Endothelial cell of umbilical vein (primary cell): ENCODE data around the gene CORO7. TPM values are rescaled to one million over a fixed set of nuclear protein-coding genes. Genes with fewer than 3 reads are reported as not detected.

Experiments
- BruUV-seq: library from RNA; stranded (reverse); fragments of 400-500 nt; replicated peaks from 2 replicates; lab custom pipeline; 2021; lab: Mats Ljungman, UMichigan
- CTCF ChIA-PET: fragments of 300-600, 350-600 bp; sonication (Branson Sonifier 250); formaldehyde crosslinking; loops from one replicate; lab custom pipeline; 2021; ENCODE audit warnings: antibody characterized with exemption, inconsistent platforms; lab: Charles Lee
- POLR2A ChIA-PET: fragments of 300-600, 350-600 bp; sonication (Branson Sonifier 250); formaldehyde crosslinking; loops from one replicate; lab custom pipeline; 2021; ENCODE audit warnings: antibody characterized with exemption, inconsistent platforms; lab: Charles Lee
- DNase-seq: peaks from one replicate; pipeline ENCODE4 v3.0.0-alpha.2; 2011; ENCODE audit warnings: low read depth, low spot score
- FAIRE-seq: peaks from 2 replicates; lab custom pipeline; 2011; peaks lifted over from hg19 to GRCh38; lab: Jason Lieb, UNC
- H2AFZ ChIP-seq: 2 replicates; pipeline ENCODE4 v1.6.0; 2012; ENCODE audit warnings: low read depth, low read length, control low read depth, inconsistent platforms
- H3K27ac ChIP-seq: 2 replicates; pipeline ENCODE4 v1.5.1; 2011; ENCODE audit warnings: low read depth, mild to moderate bottlenecking, control low read depth, low read length, moderate library complexity; ENCODE audit not compliant: insufficient read depth
- H3K27me3 ChIP-seq, 2 experiments: 2 replicates each; pipeline versions ENCODE4 v1.6.0 to v1.6.1; 2011; ENCODE audit warnings: low read length in 2 of 2, mixed read lengths in 1 of 2; ENCODE audit not compliant: control insufficient read depth in 2 of 2, insufficient read depth in 2 of 2
- H3K36me3 ChIP-seq, 2 experiments: 2 replicates in 1 of 2; 3 replicates in 1 of 2; pipeline ENCODE4 v1.5.1; 2011; ENCODE audit warnings: low read length in 2 of 2, mild to moderate bottlenecking in 1 of 2, moderate library complexity in 1 of 2; ENCODE audit not compliant: control insufficient read depth in 2 of 2, insufficient read depth in 2 of 2; ENCODE audit errors: extremely low read depth in 1 of 2
- H3K4me1 ChIP-seq: 3 replicates; pipeline ENCODE4 v1.5.1; 2011; ENCODE audit warnings: mild to moderate bottlenecking, low read length; ENCODE audit not compliant: control insufficient read depth, insufficient read depth; ENCODE audit errors: extremely low read depth
- H3K4me2 ChIP-seq: 2 replicates; pipeline ENCODE4 v1.6.1; 2011; ENCODE audit warnings: low read length, control low read depth, mixed read lengths; ENCODE audit not compliant: insufficient read depth
- H3K4me3 ChIP-seq, 3 experiments: fragments of 200-600 bp in 1 of 3; sonication (generic), shearing (Covaris generic) in 1 of 3; replicated peaks in 1 of 3; 2 replicates each; pipeline ENCODE4 v1.5.1; 2011 to 2016; ENCODE audit warnings: control low read depth in 3 of 3, low read length in 3 of 3, mild to moderate bottlenecking in 2 of 3, inconsistent platforms in 1 of 3, low read depth in 1 of 3, moderate library complexity in 1 of 3; ENCODE audit not compliant: insufficient read depth in 1 of 3
- H3K79me2 ChIP-seq: 2 replicates; pipeline ENCODE4 v1.6.0; 2012; ENCODE audit warnings: low read length, inconsistent platforms; ENCODE audit not compliant: control insufficient read depth, insufficient read depth
- H3K9ac ChIP-seq: replicated peaks from 2 replicates; pipeline ENCODE3; 2011; ENCODE audit warnings: low read length, control low read depth; ENCODE audit not compliant: insufficient read depth; ENCODE audit errors: extremely low read depth
- H3K9me1 ChIP-seq: replicated peaks from 3 replicates; pipeline ENCODE4 v1.6.0; 2011; ENCODE audit warnings: mild to moderate bottlenecking, low read length; ENCODE audit not compliant: control insufficient read depth, insufficient read depth; ENCODE audit errors: extremely low read depth
- H3K9me3 ChIP-seq: replicated peaks from 2 replicates; pipeline ENCODE4 v1.5.1; 2012; ENCODE audit warnings: low read length, inconsistent platforms; ENCODE audit not compliant: control insufficient read depth, insufficient read depth
- H4K20me1 ChIP-seq: replicated peaks from 2 replicates; pipeline ENCODE3; 2011; ENCODE audit warnings: mild to moderate bottlenecking, low read length; ENCODE audit not compliant: control insufficient read depth, insufficient read depth; ENCODE audit errors: extremely low read depth
- EZH2 ChIP-seq: IDR thresholded peaks from 2 replicates; pipeline ENCODE4 v1.6.1; 2012; ENCODE audit warnings: borderline replicate concordance, low read depth, mild to moderate bottlenecking, moderate library complexity, low read length, inconsistent platforms; ENCODE audit not compliant: severe bottlenecking
- FOS ChIP-seq: IDR thresholded peaks from 2 replicates; pipeline ENCODE4 v1.6.1; 2011; ENCODE audit warnings: mild to moderate bottlenecking, low read length, moderate library complexity, borderline replicate concordance; ENCODE audit not compliant: insufficient read depth
- MYC ChIP-seq: IDR thresholded peaks from one replicate; pipeline ENCODE4 v1.6.1; 2011; ENCODE audit warnings: mild to moderate bottlenecking, low read depth, low read length
- POLR2A ChIP-seq: IDR thresholded peaks from 2 replicates; pipeline ENCODE4 v1.6.1; 2012; ENCODE audit warnings: low read depth, mild to moderate bottlenecking, control low read depth, low read length
- POLR2AphosphoS5 ChIP-seq: IDR thresholded peaks from 2 replicates; pipeline ENCODE4 v1.6.1; 2012; ENCODE audit warnings: low read depth, mild to moderate bottlenecking, control low read depth, low read length, moderate library complexity; ENCODE audit not compliant: insufficient read depth
- dilution Hi-C: fragments of 300-500 bp; cut with MboI; formaldehyde crosslinking; loops from one replicate; pipeline ENCODE4 v1.15.0; 2019; ENCODE audit warnings: low sequenced_read_pairs; ENCODE audit not compliant: extremely low pct_ligation_motif_present
- intact Hi-C: fragments of 100-400 bp; cut with micrococcal nuclease; formaldehyde crosslinking; loops from one replicate; pipeline ENCODE4 v1.10.0; 2022
- polyA plus RNA-seq, 4 experiments: library from polyadenylated mRNA; depleted of rRNA in 3 of 4; stranded (reverse) in 3 of 4; unstranded in 1 of 4; fragments of >200 nt; gene quantifications; 2 replicates each; pipeline versions ENCODE4 v1.2.1 to v1.2.3, GENCODE V29; 2011 to 2012; ENCODE audit warnings: missing spikeins in 1 of 4
- total RNA-seq: library from RNA; stranded (reverse); gene quantifications from 2 replicates; pipeline ENCODE4 v1.2.3, GENCODE V29; 2021
- TF ChIP-seq, protein P1 (sequence below): IDR thresholded peaks from 2 replicates; pipeline ENCODE4 v1.6.1; 2011; ENCODE audit not compliant: insufficient read depth, insufficient read length

Gene CORO7
- total and polyA plus RNA-seq, 2 donors (not counting 3 experiments of a cell fraction or from before 2014, with no cell fraction given), result 42.5 to 72.3 TPM

GRCh38 chr16:4425378-4426020 lies 9.1 kb upstream of the CORO7 start, which contains the start of gene DNAJA3:
Gene DNAJA3 (plus strand): TSS chr16:4425868. CDS start chr16:4425882, 14 bp downstream.
- dilution Hi-C loops, result no loop called here
- Histone ChIP-seq H3K9ac (peak within 1 kb of the TSS; percentile 94), H3K27ac (peak within 1 kb of the TSS; percentile 93), H3K27me3 (no peaks in the 10 kb centered on the region), H3K4me1 (peaks cover 16% of the 10 kb centered on the region), H3K4me2 (peak within 1 kb of the TSS; percentile 86), H2AFZ (peak within 1 kb of the TSS; percentile 88), H3K9me3 (no peaks in the 10 kb centered on the region), H3K9me1 (no peaks in the 10 kb centered on the region), H3K79me2 (peaks cover 36% of the 10 kb centered on the region), H4K20me1 (no peaks in the 10 kb centered on the region), H3K36me3 (peaks cover 0 to 2% of the 10 kb centered on the region in 2 experiments), H3K4me3 (peak within 1 kb of the TSS; percentile 64 to 84 (median 81))
- FAIRE-seq (peak; percentile 98), DNase-seq (peak; percentile 96)
- ChIA-PET CTCF (no interaction called here), POLR2A (no interaction called here)
- peak; percentile 95 for TF ChIP-seq POLR2AphosphoS5
- TF ChIP-seq, protein P1, sequence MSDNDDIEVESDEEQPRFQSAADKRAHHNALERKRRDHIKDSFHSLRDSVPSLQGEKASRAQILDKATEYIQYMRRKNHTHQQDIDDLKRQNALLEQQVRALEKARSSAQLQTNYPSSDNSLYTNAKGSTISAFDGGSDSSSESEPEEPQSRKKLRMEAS, result peak; percentile 76
- no peak for TF ChIP-seq FOS
- TF ChIP-seq POLR2A, result peak; percentile 93
- BruUV-seq, result TSS peak; percentile 84
- intact Hi-C loops, result loop anchor here (5.0 kb wide), 1 partner anchor 52 kb away; the partner anchor contains the start of gene HMOX2

DNA sequence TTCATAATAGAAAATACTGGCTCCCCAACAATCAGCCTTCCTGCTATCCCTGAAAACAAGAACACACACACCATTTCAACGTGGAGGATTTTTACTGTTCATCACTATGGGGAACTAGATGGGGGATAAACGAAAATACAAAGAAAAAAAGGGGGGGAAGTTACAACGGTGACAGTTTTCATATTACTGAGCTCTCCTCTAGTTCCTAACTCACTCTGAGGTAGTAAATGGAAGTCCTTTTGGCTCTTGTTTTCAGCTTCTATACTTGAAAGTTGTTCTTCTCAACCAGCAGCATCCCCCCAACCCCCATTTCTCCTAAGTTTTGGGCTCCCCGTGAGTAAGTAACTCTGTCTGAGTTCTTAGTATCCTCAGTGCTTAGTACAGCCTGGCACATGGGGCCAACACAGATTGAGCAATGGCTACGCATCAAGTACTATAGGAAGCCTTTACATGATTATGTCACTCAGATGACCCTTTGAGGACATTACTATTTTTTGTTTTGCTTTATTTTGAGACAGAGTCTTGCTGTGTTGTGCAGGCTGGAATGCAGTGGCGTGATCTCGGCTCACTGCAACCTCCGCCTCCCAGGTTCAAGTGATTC lies 4.2 kb upstream of the CORO7 start:
- Histone ChIP-seq H3K9me1 (no peaks in the 10 kb centered on the region), H4K20me1 (no peaks in the 10 kb centered on the region), H2AFZ (no peak overlapping the region), H3K36me3 (no peaks in the 10 kb centered on the region), H3K9me3 (no peaks in the 10 kb centered on the region), H3K79me2 (peaks cover 4% of the 10 kb centered on the region), H3K4me3 (no peak overlapping the region), H3K4me2 (no peak overlapping the region), H3K27ac (no peak overlapping the region), H3K9ac (no peak overlapping the region), H3K4me1 (peaks cover 5% of the 10 kb centered on the region), H3K27me3 (no peaks in the 10 kb centered on the region)
- BruUV-seq, result no TSS peak
- intact Hi-C loops (no loop called here), dilution Hi-C loops (no loop called here)
- no peak for DNase-seq
- ChIA-PET CTCF (interaction anchor here (8.4 kb wide), 1 partner anchor 17 kb away, joined by 79 read pairs; no protein-coding TSS in a partner anchor), POLR2A (no interaction called here)
- no peak for FAIRE-seq
- TF ChIP-seq POLR2AphosphoS5 (no peak), MYC (no peak), EZH2 (no peak)
- TF ChIP-seq, protein P1, result no peak
